ENCODE data around the gene H6PD.

Gene H6PD

GRCh38 chr1:9242338-9242969 is 7.9 kb downstream of the H6PD start:
- peak; percentile 29 for DNase-seq (ENCODE audit: extremely low read depth, low read depth)
- TF ChIP-seq, protein P1, sequence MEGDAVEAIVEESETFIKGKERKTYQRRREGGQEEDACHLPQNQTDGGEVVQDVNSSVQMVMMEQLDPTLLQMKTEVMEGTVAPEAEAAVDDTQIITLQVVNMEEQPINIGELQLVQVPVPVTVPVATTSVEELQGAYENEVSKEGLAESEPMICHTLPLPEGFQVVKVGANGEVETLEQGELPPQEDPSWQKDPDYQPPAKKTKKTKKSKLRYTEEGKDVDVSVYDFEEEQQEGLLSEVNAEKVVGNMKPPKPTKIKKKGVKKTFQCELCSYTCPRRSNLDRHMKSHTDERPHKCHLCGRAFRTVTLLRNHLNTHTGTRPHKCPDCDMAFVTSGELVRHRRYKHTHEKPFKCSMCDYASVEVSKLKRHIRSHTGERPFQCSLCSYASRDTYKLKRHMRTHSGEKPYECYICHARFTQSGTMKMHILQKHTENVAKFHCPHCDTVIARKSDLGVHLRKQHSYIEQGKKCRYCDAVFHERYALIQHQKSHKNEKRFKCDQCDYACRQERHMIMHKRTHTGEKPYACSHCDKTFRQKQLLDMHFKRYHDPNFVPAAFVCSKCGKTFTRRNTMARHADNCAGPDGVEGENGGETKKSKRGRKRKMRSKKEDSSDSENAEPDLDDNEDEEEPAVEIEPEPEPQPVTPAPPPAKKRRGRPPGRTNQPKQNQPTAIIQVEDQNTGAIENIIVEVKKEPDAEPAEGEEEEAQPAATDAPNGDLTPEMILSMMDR (IDR thresholded peaks at IDR 0.05; ENCODE audit: low read depth, low read length) = no peak

DNA sequence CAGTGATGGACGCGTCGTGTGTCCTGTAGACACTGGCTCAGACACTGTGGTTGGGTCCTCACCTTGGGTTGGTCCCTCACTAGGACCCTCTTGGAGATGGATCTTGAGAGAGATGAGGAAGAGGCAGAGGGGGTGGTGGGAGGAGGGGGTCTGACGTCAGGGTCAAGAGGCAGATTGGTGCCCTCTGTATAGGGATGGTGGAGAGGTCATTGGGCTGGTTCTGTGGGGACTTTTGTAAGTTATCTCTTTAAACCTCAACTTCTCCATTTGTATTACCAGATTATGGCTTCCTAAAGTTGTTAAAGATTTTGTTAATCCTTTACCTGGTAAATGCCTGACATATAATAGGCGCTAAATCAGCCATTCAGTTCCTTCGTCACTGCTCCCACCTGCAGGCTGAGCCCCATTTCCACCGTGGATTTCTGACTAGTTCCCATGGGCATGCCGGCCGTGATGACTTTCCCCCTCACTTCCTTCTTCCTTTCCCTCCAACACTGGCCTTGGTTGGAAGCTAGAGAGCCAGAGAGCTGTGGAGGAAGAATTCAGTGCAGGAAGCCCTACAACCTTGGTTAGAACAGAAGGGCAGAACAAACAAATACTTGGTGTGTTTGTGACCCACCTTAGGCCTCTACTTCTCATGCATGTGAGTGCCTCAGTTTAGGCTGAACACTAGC is 8.6 kb downstream of the H6PD start:
- TF ChIP-seq, protein P1 (IDR thresholded peaks at IDR 0.05; ENCODE audit: low read depth, low read length) = no peak
- DNase-seq (ENCODE audit: extremely low read depth, low read depth) = no peak

- DNase-seq (ENCODE audit: extremely low read depth, low read depth) = no peak
Observed at GRCh38 chr1:9244501-9245229, 10.1 kb downstream of the H6PD start.

DNA sequence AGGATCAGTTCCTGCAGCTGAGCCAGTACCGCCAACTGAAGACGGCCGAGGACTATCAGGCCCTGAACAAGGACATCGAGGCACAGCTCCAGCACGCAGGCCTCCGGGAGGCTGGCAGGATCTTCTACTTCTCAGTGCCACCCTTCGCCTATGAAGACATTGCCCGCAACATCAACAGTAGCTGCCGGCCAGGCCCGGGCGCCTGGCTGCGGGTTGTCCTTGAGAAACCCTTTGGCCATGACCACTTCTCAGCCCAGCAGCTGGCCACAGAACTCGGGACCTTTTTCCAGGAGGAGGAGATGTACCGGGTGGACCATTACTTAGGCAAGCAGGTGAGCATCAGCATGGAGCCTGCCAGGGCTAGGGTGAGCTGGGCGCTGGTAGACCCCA is 10.7 kb downstream of the H6PD start:
- TF ChIP-seq, protein P1 (IDR thresholded peaks at IDR 0.05; ENCODE audit: low read depth, low read length) = no peak
- no peak for DNase-seq (ENCODE audit: extremely low read depth, low read depth)

More at GRCh38 chr1:9244501-9245229, 10.1 kb downstream of the H6PD start:
- TF ChIP-seq, protein P1 (IDR thresholded peaks at IDR 0.05; ENCODE audit: low read depth, low read length) = no peak

DNA sequence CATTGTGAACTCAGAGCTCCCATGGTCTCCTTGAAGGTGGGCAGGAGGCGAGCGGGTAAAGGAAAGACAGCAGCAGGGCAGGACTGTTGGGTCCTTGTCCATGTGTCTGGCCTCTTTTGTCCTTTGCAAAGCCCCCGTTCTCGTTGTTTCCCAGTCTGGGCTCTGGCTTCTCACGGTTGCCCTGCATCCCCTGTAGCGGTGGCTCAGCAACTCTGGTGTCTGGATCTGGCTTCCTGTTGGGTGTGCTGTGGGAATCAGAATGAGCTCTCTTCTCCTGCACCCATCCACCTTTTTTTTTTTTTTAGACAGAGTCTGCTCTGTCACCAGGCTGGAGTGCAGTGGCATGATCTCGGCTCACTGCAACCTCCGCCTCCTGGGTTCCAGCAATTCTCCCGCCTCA is 11.1 kb downstream of the H6PD start:
- no peak for DNase-seq (ENCODE audit: extremely low read depth, low read depth)
- TF ChIP-seq, protein P1 (IDR thresholded peaks at IDR 0.05; ENCODE audit: low read depth, low read length) = no peak

- TF ChIP-seq, protein P1 (IDR thresholded peaks at IDR 0.05; ENCODE audit: low read depth, low read length) = no peak
- no peak for DNase-seq (ENCODE audit: extremely low read depth, low read depth)
Observed at GRCh38 chr1:9246215-9246614, 11.6 kb downstream of the H6PD start.

All from AG09319 (cell line).